ENCODE data around the gene CHDH. TPM values are rescaled to one million over a fixed set of nuclear protein-coding genes. Genes with fewer than 3 reads are reported as not detected.

Gene CHDH
- total RNA-seq, 4 donors from 2014 or later = 4.6 to 14.9 (median 9.5) TPM

DNA sequence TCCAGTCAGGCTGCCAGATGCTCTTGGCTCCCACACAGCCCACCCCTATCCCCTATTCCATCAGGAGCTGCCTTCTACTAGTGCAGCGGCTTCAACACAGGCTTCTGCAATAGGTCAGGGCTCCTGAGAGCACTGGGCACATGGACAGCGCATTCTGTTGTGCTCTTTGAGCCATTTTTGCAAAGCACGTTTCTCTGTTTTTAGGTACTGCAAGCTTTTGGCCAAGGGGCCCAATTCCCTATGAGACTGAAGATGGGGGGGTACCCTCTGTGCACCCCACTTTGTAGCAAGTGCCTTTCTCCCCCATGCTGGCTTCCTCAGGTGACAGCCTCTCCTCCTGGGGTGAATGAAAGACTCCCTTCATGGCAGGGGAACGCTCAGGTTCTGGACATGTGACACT is 31.2 kb downstream of the CHDH start:
- TF ChIP-seq POLR2A (IDR thresholded peaks at IDR 0.05) = no peak
- TF ChIP-seq, protein P1, sequence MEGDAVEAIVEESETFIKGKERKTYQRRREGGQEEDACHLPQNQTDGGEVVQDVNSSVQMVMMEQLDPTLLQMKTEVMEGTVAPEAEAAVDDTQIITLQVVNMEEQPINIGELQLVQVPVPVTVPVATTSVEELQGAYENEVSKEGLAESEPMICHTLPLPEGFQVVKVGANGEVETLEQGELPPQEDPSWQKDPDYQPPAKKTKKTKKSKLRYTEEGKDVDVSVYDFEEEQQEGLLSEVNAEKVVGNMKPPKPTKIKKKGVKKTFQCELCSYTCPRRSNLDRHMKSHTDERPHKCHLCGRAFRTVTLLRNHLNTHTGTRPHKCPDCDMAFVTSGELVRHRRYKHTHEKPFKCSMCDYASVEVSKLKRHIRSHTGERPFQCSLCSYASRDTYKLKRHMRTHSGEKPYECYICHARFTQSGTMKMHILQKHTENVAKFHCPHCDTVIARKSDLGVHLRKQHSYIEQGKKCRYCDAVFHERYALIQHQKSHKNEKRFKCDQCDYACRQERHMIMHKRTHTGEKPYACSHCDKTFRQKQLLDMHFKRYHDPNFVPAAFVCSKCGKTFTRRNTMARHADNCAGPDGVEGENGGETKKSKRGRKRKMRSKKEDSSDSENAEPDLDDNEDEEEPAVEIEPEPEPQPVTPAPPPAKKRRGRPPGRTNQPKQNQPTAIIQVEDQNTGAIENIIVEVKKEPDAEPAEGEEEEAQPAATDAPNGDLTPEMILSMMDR (IDR thresholded peaks at IDR 0.05) = no peak
- intact Hi-C loops (cut with DNase I; ENCODE audit: low total_unique reads) = no loop called here
- DNase-seq (ENCODE audit: low spot score in 2 of 2) = peak in 1 of 2 donors; percentile 13

DNA sequence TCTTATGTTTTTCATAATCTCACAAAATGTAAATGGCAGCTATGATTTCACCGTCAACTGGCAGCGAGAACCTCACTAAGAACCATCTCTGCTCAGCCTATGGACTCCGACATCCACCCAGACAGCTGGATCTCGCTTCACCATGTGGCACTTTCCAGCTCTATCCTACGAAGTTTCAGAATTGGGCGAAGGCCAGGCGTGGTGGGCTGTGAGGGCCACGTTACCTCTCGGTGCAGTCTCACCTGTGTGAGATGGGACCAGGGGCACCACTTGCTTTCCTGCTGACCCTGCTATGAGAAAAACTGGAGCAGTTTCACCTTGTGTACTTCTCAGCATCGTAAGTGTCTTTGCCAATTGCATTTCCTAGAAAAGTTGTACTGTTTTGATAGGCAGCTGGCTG is 32.3 kb downstream of the CHDH start:
- intact Hi-C loops (cut with DNase I; ENCODE audit: low total_unique reads) = no loop called here
- DNase-seq (ENCODE audit: low spot score in 2 of 2) = peak in 1 of 2 donors; percentile 26
- TF ChIP-seq, protein P1 (IDR thresholded peaks at IDR 0.05) = no peak
- TF ChIP-seq POLR2A (IDR thresholded peaks at IDR 0.05) = no peak
- WGBS, 2 donors = 88 to 90% methylated on average over 10 of the region's 10 CpGs
- H3K4me3 ChIP-seq (ENCODE audit: low read depth, poor library complexity, severe bottlenecking) = no peak overlapping the region

More for the DNA sequence above, 31.2 kb downstream of the CHDH start:
- H3K4me3 ChIP-seq (ENCODE audit: low read depth, poor library complexity, severe bottlenecking) = no peak overlapping the region
- WGBS, 2 donors = 93 to 96% methylated on average over 4 of the region's 4 CpGs

DNA sequence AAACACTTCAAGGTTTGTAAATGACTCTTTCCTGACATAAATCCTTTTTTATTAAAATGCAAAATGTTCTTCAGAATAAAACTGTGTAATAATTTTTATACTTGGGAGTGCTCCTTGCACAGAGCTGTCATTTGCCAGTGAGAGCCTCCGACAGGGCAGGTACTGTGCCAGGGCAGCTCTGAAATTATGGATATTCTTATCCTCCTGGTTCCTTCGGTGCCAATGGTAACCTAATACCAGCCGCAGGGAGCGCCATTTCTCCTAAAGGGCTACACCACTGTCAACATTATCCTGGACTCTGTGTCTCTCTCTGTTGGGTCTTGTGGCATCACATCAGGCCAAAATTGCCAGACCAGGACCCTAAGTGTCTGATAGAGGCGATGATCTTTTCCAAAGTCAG is 33.0 kb downstream of the CHDH start:
- H3K4me3 ChIP-seq (ENCODE audit: low read depth, poor library complexity, severe bottlenecking) = no peak overlapping the region
- DNase-seq (ENCODE audit: low spot score in 2 of 2) = peak in 1 of 2 donors; percentile 82
- 80 to 84% methylated on average over 5 of the region's 5 CpGs for WGBS, 2 donors
- TF ChIP-seq, protein P1 (IDR thresholded peaks at IDR 0.05) = no peak
- TF ChIP-seq POLR2A (IDR thresholded peaks at IDR 0.05) = no peak
- intact Hi-C loops (cut with DNase I; ENCODE audit: low total_unique reads) = no loop called here

DNA sequence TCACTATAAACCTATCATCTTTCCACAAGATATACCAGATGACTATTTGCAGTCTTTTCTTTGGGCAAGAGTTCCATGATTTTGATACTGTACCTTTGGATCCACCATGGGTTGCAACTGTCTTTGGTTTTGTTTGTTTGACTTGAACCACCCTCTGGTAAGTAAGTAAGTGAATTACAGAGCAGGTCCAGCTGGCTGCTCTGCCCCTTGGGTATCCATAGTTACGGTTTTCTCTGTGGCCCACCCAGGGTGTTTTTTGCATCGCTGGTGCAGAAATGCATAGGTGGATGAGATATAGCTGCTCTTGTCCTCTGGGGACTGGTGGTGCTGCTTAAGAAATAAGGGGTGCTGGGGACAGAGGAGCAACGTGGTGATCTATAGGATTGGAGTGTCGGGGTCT is 33.8 kb downstream of the CHDH start:
- H3K4me3 ChIP-seq (ENCODE audit: low read depth, poor library complexity, severe bottlenecking) = no peak overlapping the region
- peak in 1 of 2 donors; percentile 34 for DNase-seq (ENCODE audit: low spot score in 2 of 2)
- TF ChIP-seq, protein P1 (IDR thresholded peaks at IDR 0.05) = no peak
- no peak for TF ChIP-seq POLR2A (IDR thresholded peaks at IDR 0.05)
- 71 to 82% methylated on average over 4 of the region's 4 CpGs for WGBS, 2 donors
- intact Hi-C loops (cut with DNase I; ENCODE audit: low total_unique reads) = no loop called here

DNA sequence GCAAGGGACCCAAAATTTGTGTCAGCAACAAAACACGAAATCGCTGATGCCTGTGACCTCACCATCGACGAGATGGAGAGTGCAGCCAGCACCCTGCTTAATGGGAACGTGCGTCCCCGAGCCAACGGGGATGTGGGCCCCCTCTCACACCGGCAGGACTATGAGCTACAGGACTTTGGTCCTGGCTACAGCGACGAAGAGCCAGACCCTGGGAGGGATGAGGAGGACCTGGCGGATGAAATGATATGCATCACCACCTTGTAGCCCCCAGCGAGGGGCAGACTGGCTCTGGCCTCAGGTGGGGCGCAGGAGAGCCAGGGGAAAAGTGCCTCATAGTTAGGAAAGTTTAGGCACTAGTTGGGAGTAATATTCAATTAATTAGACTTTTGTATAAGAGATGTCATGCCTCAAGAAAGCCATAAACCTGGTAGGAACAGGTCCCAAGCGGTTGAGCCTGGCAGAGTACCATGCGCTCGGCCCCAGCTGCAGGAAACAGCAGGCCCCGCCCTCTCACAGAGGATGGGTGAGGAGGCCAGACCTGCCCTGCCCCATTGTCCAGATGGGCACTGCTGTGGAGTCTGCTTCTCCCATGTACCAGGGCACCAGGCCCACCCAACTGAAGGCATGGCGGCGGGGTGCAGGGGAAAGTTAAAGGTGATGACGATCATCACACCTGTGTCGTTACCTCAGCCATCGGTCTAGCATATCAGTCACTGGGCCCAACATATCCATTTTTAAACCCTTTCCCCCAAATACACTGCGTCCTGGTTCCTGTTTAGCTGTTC is 34.9 kb downstream of the CHDH start:
- H3K4me3 ChIP-seq (ENCODE audit: low read depth, poor library complexity, severe bottlenecking) = no peak overlapping the region
- WGBS, 2 donors = 90 to 91% methylated on average over 24 of the region's 24 CpGs
- DNase-seq (ENCODE audit: low spot score in 2 of 2) = peak in 1 of 2 donors; percentile 74
- TF ChIP-seq POLR2A (IDR thresholded peaks at IDR 0.05) = no peak
- TF ChIP-seq, protein P1 (IDR thresholded peaks at IDR 0.05) = no peak
- intact Hi-C loops (cut with DNase I; ENCODE audit: low total_unique reads) = no loop called here
